SH-SY5Y (cell line): Measurements from ENCODE around the gene SSH3.

ENCODE experiments used
- GATA2 ChIP-seq: IDR thresholded peaks from 2 replicates; pipeline ENCODE4 v1.6.1; 2011; ENCODE audit warnings: mild to moderate bottlenecking, low read depth, low read length
- GATA3 ChIP-seq: IDR thresholded peaks from 2 replicates; pipeline ENCODE4 v1.6.1; 2011; ENCODE audit warnings: low read depth, mild to moderate bottlenecking, low read length, moderate library complexity

Gene SSH3

GRCh38 chr11:67355023-67355793 is 51.9 kb downstream of the SSH3 start:
- no peak for TF ChIP-seq GATA2
- no peak for TF ChIP-seq GATA3

GRCh38 chr11:67355794-67356386 is 52.6 kb downstream of the SSH3 start:
- TF ChIP-seq GATA2 (no peak), GATA3 (no peak)

GRCh38 chr11:67356387-67356863 is 53.1 kb downstream of the SSH3 start:
- no peak for TF ChIP-seq GATA2
- no peak for TF ChIP-seq GATA3

- TF ChIP-seq GATA3: no peak
- TF ChIP-seq GATA2: no peak
Measured at GRCh38 chr11:67356864-67357561, 53.7 kb downstream of the SSH3 start.

- no peak for TF ChIP-seq GATA3
- TF ChIP-seq GATA2: no peak
Measured at GRCh38 chr11:67357831-67358670, 54.7 kb downstream of the SSH3 start.
